HL-60 (cell line): Measurements from ENCODE around the gene MAP3K6.

ENCODE experiments used
- CTCF ChIP-seq: IDR thresholded peaks from one replicate; pipeline ENCODE4 v1.5.1; 2011; ENCODE audit warnings: low read length, control low read depth, inconsistent platforms; ENCODE audit not compliant: insufficient read depth
- POLR2AphosphoS5 ChIP-seq: IDR thresholded peaks from 2 replicates; pipeline ENCODE4 v1.6.1; 2012; ENCODE audit warnings: low read depth
- REST ChIP-seq: IDR thresholded peaks from 2 replicates; pipeline ENCODE4 v1.6.1; 2012; ENCODE audit warnings: low read depth; ENCODE audit not compliant: insufficient replicate concordance

GRCh38 chr1:27400963-27401341, 34.2 kb upstream of the MAP3K6 start:
- TF ChIP-seq CTCF (no peak), REST (no peak), POLR2AphosphoS5 (no peak)
